Neural cell (in vitro differentiated cells): ENCODE measurements around the gene GAS5.

ENCODE experiments used
- CTCF ChIP-seq: fragments of 450-650 bp; IDR thresholded peaks from 2 replicates; pipeline ENCODE4 v1.5.1; 2014; ENCODE audit warnings: antibody characterized with exemption, mild to moderate bottlenecking, moderate library complexity; ENCODE audit not compliant: poor library complexity, severe bottlenecking
- EP300 ChIP-seq: fragments of 450-650 bp; conservative IDR thresholded peaks from 2 replicates; pipeline ENCODE4 v1.6.1; 2014; ENCODE audit warnings: antibody characterized with exemption, mild to moderate bottlenecking, moderate library complexity; ENCODE audit not compliant: poor library complexity, severe bottlenecking
- EZH2 ChIP-seq: fragments of 200-600, 300-800 bp; shearing (Covaris generic), sonication (generic); IDR thresholded peaks from 2 replicates; pipeline ENCODE4 v1.6.1; 2014; ENCODE audit warnings: antibody characterized with exemption, low read length, borderline replicate concordance, mild to moderate bottlenecking; ENCODE audit not compliant: insufficient read depth, poor library complexity, severe bottlenecking
- MXI1 ChIP-seq: fragments of 450-650 bp; conservative IDR thresholded peaks from 2 replicates; pipeline ENCODE4 v1.6.1; 2014; ENCODE audit warnings: antibody characterized with exemption, mild to moderate bottlenecking; ENCODE audit not compliant: poor library complexity, severe bottlenecking
- POLR2AphosphoS5 ChIP-seq: IDR thresholded peaks from 2 replicates; pipeline ENCODE4 v1.6.1; 2012
- RAD21 ChIP-seq: fragments of 450-650 bp; conservative IDR thresholded peaks from 2 replicates; pipeline ENCODE4 v1.6.1; 2014; ENCODE audit warnings: antibody characterized with exemption, mild to moderate bottlenecking, moderate library complexity
- REST ChIP-seq: IDR thresholded peaks from 2 replicates; pipeline ENCODE4 v1.6.1; 2012; ENCODE audit warnings: borderline replicate concordance
- SMC3 ChIP-seq: fragments of 450-650 bp; conservative IDR thresholded peaks from 2 replicates; pipeline ENCODE4 v1.6.1; 2014; ENCODE audit warnings: antibody characterized with exemption, mild to moderate bottlenecking, moderate library complexity; ENCODE audit not compliant: poor library complexity
- TAF1 ChIP-seq: IDR thresholded peaks from 2 replicates; pipeline ENCODE4 v1.6.1; 2012; ENCODE audit warnings: low read depth

GRCh38 chr1:173856014-173856413, 11.8 kb downstream of the GAS5 start:
- TF ChIP-seq CTCF: no peak
- no peak for TF ChIP-seq SMC3
- no peak for TF ChIP-seq REST
- no peak for TF ChIP-seq POLR2AphosphoS5
- TF ChIP-seq EP300: no peak
- no peak for TF ChIP-seq EZH2
- no peak for TF ChIP-seq MXI1
- TF ChIP-seq RAD21: no peak
- no peak for TF ChIP-seq TAF1
